GM23248 (cell line): ENCODE data around the gene ONECUT3. TPM values are rescaled to one million over a fixed set of nuclear protein-coding genes. Genes with fewer than 3 reads are reported as not detected.

ENCODE experiments used
- DNase-seq: peaks from one replicate; pipeline ENCODE4 v3.0.0-alpha.2; 2015
- H2AFZ ChIP-seq: fragments of 200-600 bp; sonication (generic); 2 replicates; pipeline ENCODE4 v1.6.1; 2016; ENCODE audit warnings: antibody characterized with exemption
- H3F3A ChIP-seq: fragments of 200-600 bp; sonication (generic); 2 replicates; pipeline ENCODE4 v1.6.1; 2016; ENCODE audit warnings: mild to moderate bottlenecking, antibody characterized with exemption, mixed run types; ENCODE audit not compliant: insufficient read depth
- H3K27ac ChIP-seq: fragments of 200-600 bp; sonication (generic); 2 replicates; pipeline ENCODE4 v1.5.1; 2016; ENCODE audit warnings: mild to moderate bottlenecking
- H3K27me3 ChIP-seq: fragments of 200-600 bp; sonication (generic); replicated peaks from 2 replicates; pipeline ENCODE4 v1.6.1; 2016; ENCODE audit warnings: mild to moderate bottlenecking; ENCODE audit not compliant: insufficient read depth
- H3K36me3 ChIP-seq: fragments of 200-600 bp; sonication (generic); 2 replicates; pipeline ENCODE4 v1.6.1; 2016; ENCODE audit warnings: low read depth, mild to moderate bottlenecking
- H3K4me1 ChIP-seq: fragments of 200-600 bp; sonication (generic); 2 replicates; pipeline ENCODE4 v1.6.1; 2016; ENCODE audit warnings: mild to moderate bottlenecking; ENCODE audit not compliant: insufficient read depth
- H3K4me2 ChIP-seq: fragments of 200-600 bp; sonication (generic); one replicate; pipeline ENCODE4 v1.6.1; 2016; ENCODE audit warnings: mild to moderate bottlenecking; ENCODE audit not compliant: unreplicated experiment
- H3K4me3 ChIP-seq: fragments of 200-600 bp; sonication (generic); 2 replicates; pipeline ENCODE4 v1.5.1; 2016; ENCODE audit warnings: mild to moderate bottlenecking
- H3K79me2 ChIP-seq: fragments of 200-600 bp; sonication (generic); 2 replicates; pipeline ENCODE4 v1.6.1; 2016; ENCODE audit warnings: mild to moderate bottlenecking; ENCODE audit not compliant: insufficient read depth
- H3K9ac ChIP-seq: fragments of 200-600 bp; sonication (generic); 2 replicates; pipeline ENCODE4 v1.6.1; 2016; ENCODE audit warnings: mild to moderate bottlenecking
- H3K9me2 ChIP-seq: fragments of 200-600 bp; sonication (generic); 2 replicates; pipeline ENCODE4 v1.6.1; 2016; ENCODE audit warnings: mixed run types, mild to moderate bottlenecking, moderate library complexity; ENCODE audit not compliant: insufficient read depth
- H3K9me3 ChIP-seq: fragments of 200-600 bp; sonication (generic); one replicate; pipeline ENCODE4 v1.6.1; 2017; ENCODE audit warnings: low read depth
- H4K20me1 ChIP-seq: fragments of 200-600 bp; sonication (generic); 2 replicates; pipeline ENCODE4 v1.6.0; 2016; ENCODE audit not compliant: insufficient read depth
- EZH2 ChIP-seq: fragments of 200-600 bp; sonication (generic); IDR thresholded peaks from 2 replicates; pipeline ENCODE4 v1.6.1; 2018; ENCODE audit warnings: antibody characterized with exemption, mild to moderate bottlenecking; ENCODE audit not compliant: insufficient read depth, poor library complexity, severe bottlenecking
- EZH2phosphoT487 ChIP-seq: fragments of 200-600 bp; sonication (generic); IDR thresholded peaks from 2 replicates; pipeline ENCODE4 v1.6.1; 2018; ENCODE audit warnings: antibody characterized with exemption, moderate library complexity, mild to moderate bottlenecking, low read depth; ENCODE audit not compliant: insufficient read depth
- WGBS, 2 experiments: methylation state at CpG; one replicate each; pipeline ENCODE4 v1.1.6; 2015 to 2017; ENCODE audit warnings: low lambda C conversion rate in 2 of 2, low coverage in 1 of 2; ENCODE audit errors: missing lambda C conversion rate in 2 of 2; 5-methylcytosine and 5-hydroxymethylcytosine counted together
- in situ Hi-C: fragments of 300-500 bp; cut with MboI; formaldehyde crosslinking; loops from 2 replicates; pipeline ENCODE4 v1.15.0; 2020
- polyA plus RNA-seq: library from polyadenylated mRNA; unstranded; fragments of >200 nt; fragmentation: Nextera tagmentation; extraction: Ambion mirVana; gene quantifications from 2 replicates; pipeline ENCODE4 v1.2.1, GENCODE V29; 2016
- total RNA-seq: library from RNA; depleted of rRNA; stranded (reverse); fragments of >200 nt; shearing (Covaris generic); gene quantifications from 2 replicates; pipeline ENCODE4 v1.2.3, GENCODE V29; 2014

ONECUT3 gene
- total and polyA plus RNA-seq, 2 experiments from 2014 or later: not detected

DNA sequence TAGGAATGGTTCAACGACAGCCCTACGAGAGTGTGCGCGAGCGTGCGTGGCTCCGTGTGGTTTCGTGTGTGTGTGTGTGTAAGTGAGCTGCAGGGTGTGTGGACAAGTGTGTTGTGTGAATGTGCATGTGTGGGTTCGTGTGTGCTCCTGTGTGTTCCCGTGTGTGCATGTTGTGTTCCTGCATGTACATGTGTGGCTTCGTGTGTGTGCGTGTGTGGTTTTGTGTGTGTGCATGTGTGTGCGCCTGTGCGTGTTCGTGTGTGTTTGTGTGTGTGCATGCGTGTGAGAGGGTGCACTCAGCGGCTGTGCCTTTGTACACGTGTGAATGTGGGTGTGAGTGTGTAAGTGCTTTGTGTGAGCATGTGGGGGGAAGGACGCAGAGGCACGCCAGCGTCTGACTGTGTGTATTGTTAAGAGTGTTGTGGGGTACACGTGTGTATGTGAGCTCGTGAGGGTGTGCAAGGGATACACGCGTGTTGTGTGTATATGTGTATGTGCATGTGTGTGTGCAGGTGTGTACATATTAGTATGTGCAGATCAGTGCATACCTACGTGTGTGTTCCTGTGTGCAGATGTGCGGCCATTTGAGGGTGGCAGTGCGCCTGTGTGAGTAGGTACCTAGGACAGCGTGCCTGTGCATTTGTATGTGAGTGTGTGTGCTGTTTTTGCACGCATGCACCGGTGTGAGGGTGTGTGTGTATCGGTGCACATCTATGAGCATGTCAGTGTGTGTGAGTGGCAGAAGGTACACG is 24.3 kb upstream of the ONECUT3 start:
- Histone ChIP-seq H3K4me3 (no peak overlapping the region), H3K79me2 (no peaks in the 10 kb centered on the region), H3F3A (no peaks in the 10 kb centered on the region), H3K27ac (no peak overlapping the region), H3K9me2 (no peaks in the 10 kb centered on the region), H3K9me3 (no peaks in the 10 kb centered on the region), H3K9ac (no peak overlapping the region), H2AFZ (no peak overlapping the region), H4K20me1 (no peaks in the 10 kb centered on the region), H3K36me3 (no peaks in the 10 kb centered on the region), H3K27me3 (peaks cover 12% of the 10 kb centered on the region), H3K4me1 (0 out of 2 replicates have a peak, but pooled peaks cover 3% of the 10 kb centered on the region), H3K4me2 (no peak overlapping the region)
- TF ChIP-seq EZH2 (no peak), EZH2phosphoT487 (no peak)
- in situ Hi-C loops: no loop called here
- WGBS, 2 experiments: 78 to 79% methylated on average over 32 to 33 of the region's 33 CpGs
- DNase-seq: no peak

DNA sequence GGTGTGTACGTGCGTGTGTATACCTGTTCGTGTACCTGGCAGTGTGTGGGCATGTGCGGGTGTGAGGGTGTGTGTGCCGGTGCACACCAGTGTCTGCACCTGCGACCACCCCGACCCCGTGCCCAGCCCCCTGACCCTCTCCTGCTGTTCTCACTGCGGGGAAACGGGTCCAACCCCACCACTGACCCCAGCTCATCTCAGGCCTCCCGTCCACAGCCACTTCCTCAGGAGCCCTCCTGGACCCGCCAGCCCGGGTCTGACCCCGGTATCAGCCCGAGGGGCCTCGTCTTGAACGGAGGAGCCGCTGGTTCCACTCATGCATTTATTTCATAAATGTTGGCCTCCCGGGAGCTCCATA is 23.8 kb upstream of the ONECUT3 start:
- no peak for TF ChIP-seq EZH2phosphoT487
- TF ChIP-seq EZH2: no peak
- Histone ChIP-seq H2AFZ (no peak overlapping the region), H3K4me1 (0 out of 2 replicates have a peak, but pooled peaks cover 3% of the 10 kb centered on the region), H3K79me2 (no peaks in the 10 kb centered on the region), H3K4me2 (no peak overlapping the region), H3K36me3 (no peaks in the 10 kb centered on the region), H3F3A (no peaks in the 10 kb centered on the region), H3K27ac (no peak overlapping the region), H3K9me2 (no peaks in the 10 kb centered on the region), H4K20me1 (no peaks in the 10 kb centered on the region), H3K9ac (no peak overlapping the region), H3K27me3 (peaks cover 15% of the 10 kb centered on the region), H3K9me3 (no peaks in the 10 kb centered on the region), H3K4me3 (no peak overlapping the region)
- in situ Hi-C loops: no loop called here
- WGBS, 2 experiments: 69 to 82% methylated on average over 11 to 19 of the region's 19 CpGs
- DNase-seq: no peak

DNA sequence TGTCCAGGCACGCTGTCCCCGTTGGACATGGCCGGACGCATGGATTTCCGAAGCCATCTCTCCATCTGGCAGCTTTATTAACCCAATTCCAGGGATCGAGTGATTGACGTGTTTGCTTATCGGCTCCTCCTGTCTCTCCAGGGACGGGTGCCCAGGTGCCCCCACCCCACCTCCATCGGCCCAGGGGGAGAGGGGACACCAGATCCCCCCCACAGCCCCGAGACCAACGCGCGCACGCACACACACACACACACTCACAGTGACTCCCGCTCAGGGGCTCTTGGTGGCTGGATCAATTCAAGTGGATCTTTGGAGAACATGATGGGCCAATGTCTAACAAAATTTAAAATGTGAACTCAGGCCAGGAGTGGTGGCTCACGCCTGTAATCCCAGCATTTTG is 23.1 kb upstream of the ONECUT3 start:
- H3K9me2 ChIP-seq: no peaks in the 10 kb centered on the region
- in situ Hi-C loops: no loop called here
- no peak overlapping the region for H3K9ac ChIP-seq
- no peak overlapping the region for H3K4me2 ChIP-seq
- TF ChIP-seq EZH2phosphoT487 (no peak), EZH2 (no peak)
- H3K27me3 ChIP-seq: peaks cover 20% of the 10 kb centered on the region
- no peaks in the 10 kb centered on the region for H3F3A ChIP-seq
- 80 to 84% methylated on average over 17 of the region's 17 CpGs for WGBS, 2 experiments
- H3K4me3 ChIP-seq: no peak overlapping the region
- no peaks in the 10 kb centered on the region for H3K79me2 ChIP-seq
- no peak for DNase-seq
- H3K36me3 ChIP-seq: no peaks in the 10 kb centered on the region
- 0 out of 2 replicates have a peak, but pooled peaks cover 3% of the 10 kb centered on the region for H3K4me1 ChIP-seq
- no peak overlapping the region for H3K27ac ChIP-seq
- H2AFZ ChIP-seq: no peak overlapping the region
- H3K9me3 ChIP-seq: no peaks in the 10 kb centered on the region
- H4K20me1 ChIP-seq: no peaks in the 10 kb centered on the region

DNA sequence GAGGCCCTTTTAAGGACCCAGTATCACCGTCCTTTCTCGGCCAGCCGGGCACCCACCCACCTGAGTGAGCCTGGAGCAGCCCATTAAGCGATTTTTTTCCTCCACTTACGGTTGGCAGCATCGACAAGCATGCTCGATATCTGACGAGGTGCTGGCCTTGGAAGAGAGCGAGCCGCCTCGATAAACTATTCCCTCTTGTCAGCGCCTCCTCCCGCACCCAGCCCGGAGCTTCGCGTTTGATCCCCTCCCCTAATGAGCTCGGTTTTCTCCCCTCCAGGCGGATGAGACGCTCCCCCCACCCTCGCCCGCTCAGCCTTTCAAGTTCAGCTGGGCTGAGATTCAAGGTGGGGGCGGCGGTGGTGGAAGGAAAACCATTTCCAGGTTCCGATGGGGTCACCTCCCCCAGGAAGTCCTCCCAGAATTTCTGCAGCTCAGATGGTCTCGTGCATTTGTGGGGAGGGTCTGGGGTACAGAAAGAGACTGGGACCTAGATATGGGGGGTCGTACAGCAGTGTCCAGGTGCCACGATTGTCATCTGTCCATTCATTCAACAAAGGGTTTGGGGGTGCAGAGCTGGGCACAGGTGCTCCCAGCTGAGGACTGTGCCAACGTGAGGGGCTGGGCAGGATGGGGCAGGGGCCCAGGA is 18.9 kb upstream of the ONECUT3 start:
- Histone ChIP-seq H2AFZ (no peak overlapping the region), H3K79me2 (no peaks in the 10 kb centered on the region), H3K9ac (no peak overlapping the region), H3K27me3 (peaks cover 33% of the 10 kb centered on the region), H3K36me3 (no peaks in the 10 kb centered on the region), H4K20me1 (no peaks in the 10 kb centered on the region), H3K9me2 (no peaks in the 10 kb centered on the region), H3K4me3 (no peak overlapping the region), H3F3A (no peaks in the 10 kb centered on the region), H3K27ac (no peak overlapping the region), H3K4me2 (no peak overlapping the region), H3K4me1 (no peaks in the 10 kb centered on the region), H3K9me3 (no peaks in the 10 kb centered on the region)
- in situ Hi-C loops: no loop called here
- 14 to 16% methylated on average over 28 of the region's 28 CpGs for WGBS, 2 experiments
- no peak for TF ChIP-seq EZH2
- TF ChIP-seq EZH2phosphoT487: no peak
- no peak for DNase-seq
